ENCODE results near the gene NAV3.

DNA sequence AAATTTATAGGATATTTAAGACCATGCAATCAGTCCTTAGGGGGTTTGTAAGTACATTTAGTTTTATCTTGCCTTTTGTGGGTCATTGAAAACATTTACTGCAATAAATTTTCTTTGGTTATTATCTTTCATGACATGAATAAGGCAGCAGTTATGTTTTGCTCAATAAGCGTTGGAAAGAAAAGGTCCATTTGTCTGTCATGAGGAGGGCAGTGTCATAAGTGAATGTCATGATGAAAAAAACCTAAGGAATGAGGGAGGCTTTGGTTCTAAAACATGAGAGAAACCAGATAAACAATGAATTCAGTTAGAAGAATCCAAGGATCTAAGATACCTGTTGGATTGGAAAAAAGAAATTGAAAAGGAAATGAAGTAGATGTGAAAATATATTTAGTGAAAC, 209.4 kb downstream of the NAV3 start:
- TF ChIP-seq POLR2A (IDR thresholded peaks at IDR 0.05) (no peak), POLR2AphosphoS5 (IDR thresholded peaks at IDR 0.05) (no peak)
- TF ChIP-seq, protein P1, sequence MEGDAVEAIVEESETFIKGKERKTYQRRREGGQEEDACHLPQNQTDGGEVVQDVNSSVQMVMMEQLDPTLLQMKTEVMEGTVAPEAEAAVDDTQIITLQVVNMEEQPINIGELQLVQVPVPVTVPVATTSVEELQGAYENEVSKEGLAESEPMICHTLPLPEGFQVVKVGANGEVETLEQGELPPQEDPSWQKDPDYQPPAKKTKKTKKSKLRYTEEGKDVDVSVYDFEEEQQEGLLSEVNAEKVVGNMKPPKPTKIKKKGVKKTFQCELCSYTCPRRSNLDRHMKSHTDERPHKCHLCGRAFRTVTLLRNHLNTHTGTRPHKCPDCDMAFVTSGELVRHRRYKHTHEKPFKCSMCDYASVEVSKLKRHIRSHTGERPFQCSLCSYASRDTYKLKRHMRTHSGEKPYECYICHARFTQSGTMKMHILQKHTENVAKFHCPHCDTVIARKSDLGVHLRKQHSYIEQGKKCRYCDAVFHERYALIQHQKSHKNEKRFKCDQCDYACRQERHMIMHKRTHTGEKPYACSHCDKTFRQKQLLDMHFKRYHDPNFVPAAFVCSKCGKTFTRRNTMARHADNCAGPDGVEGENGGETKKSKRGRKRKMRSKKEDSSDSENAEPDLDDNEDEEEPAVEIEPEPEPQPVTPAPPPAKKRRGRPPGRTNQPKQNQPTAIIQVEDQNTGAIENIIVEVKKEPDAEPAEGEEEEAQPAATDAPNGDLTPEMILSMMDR (IDR thresholded peaks at IDR 0.05), result no peak

Data from prostate gland (tissue), 2 donors.